ENCODE data around the gene FAM47E.

DNA sequence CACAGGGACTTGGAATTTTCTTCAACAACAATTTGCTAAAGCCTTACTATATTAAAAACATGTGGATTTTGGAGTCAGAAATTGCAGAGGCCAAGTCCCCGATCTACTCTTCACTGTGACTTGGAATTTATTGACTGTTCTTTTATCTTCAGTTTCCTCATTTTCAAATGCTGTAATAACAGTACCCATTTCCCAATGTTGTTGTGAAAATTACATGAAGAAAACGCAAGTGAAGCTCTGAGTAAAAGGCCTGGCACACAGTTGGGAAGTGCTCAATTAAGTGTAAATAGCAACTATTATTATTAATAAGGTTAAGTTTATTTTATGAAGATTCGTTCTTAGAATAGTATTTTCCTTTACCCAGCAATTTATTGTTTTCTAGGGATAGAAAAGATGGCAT is 70.7 kb downstream of the FAM47E start:
- TF ChIP-seq, protein P1, sequence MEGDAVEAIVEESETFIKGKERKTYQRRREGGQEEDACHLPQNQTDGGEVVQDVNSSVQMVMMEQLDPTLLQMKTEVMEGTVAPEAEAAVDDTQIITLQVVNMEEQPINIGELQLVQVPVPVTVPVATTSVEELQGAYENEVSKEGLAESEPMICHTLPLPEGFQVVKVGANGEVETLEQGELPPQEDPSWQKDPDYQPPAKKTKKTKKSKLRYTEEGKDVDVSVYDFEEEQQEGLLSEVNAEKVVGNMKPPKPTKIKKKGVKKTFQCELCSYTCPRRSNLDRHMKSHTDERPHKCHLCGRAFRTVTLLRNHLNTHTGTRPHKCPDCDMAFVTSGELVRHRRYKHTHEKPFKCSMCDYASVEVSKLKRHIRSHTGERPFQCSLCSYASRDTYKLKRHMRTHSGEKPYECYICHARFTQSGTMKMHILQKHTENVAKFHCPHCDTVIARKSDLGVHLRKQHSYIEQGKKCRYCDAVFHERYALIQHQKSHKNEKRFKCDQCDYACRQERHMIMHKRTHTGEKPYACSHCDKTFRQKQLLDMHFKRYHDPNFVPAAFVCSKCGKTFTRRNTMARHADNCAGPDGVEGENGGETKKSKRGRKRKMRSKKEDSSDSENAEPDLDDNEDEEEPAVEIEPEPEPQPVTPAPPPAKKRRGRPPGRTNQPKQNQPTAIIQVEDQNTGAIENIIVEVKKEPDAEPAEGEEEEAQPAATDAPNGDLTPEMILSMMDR (IDR thresholded peaks at IDR 0.05): no peak
- TF ChIP-seq POLR2A (IDR thresholded peaks at IDR 0.05): no peak

Measured in heart left ventricle (tissue), 13 donors.